ENCODE results near the gene ZNF653. TPM values are rescaled to one million over a fixed set of nuclear protein-coding genes. Genes with fewer than 3 reads are reported as not detected.

Gene ZNF653
- total and polyA plus RNA-seq, 9 of the 15 experiments (the other 6 are each of a cell fraction or from before 2014, with no cell fraction given) = 1.6 to 8.0 (median 4.2) TPM; not detected in 2

GRCh38 chr19:11535792-11536595 is 30.4 kb upstream of the ZNF653 start (continued):
- TF ChIP-seq CTCFL (IDR thresholded peaks at IDR 0.05; ENCODE audit: borderline replicate concordance, insufficient read depth, low read depth, low read length, poor library complexity, severe bottlenecking) = peak; percentile 100
- TF ChIP-seq MCM2 (IDR thresholded peaks at IDR 0.05; ENCODE audit: low read depth) = no peak
- TF ChIP-seq VEZF1 (CRISPR knock-in tag; IDR thresholded peaks at IDR 0.05) = peak; percentile 87
- no peak for TF ChIP-seq SNRNP70 (optimal IDR thresholded peaks at IDR 0.05; ENCODE audit: low read depth, low read length)
- no peak for TF ChIP-seq HNRNPUL1 (IDR thresholded peaks at IDR 0.05; ENCODE audit: low read length)
- TF ChIP-seq ARID3A (IDR thresholded peaks at IDR 0.05; ENCODE audit: borderline replicate concordance, low read depth, low read length) = no peak
- peak; percentile 81; the same call in 1 of the 2 replicates for TF ChIP-seq MYC (IDR thresholded peaks at IDR 0.05; ENCODE audit: low read depth, low read length)
- no peak for TF ChIP-seq MYC (CRISPR knock-in tag; IDR thresholded peaks at IDR 0.05; ENCODE audit: borderline replicate concordance, low read depth)
- no peak for TF ChIP-seq ZNF507 (tag; conservative IDR thresholded peaks at IDR 0.05)
- TF ChIP-seq AFF4 (CRISPR knock-in tag; IDR thresholded peaks at IDR 0.05) = no peak
- TF ChIP-seq PTBP1 (IDR thresholded peaks at IDR 0.05; ENCODE audit: low read depth, low read length) = no peak
- peak; percentile 94 for TF ChIP-seq HMGN3 (IDR thresholded peaks at IDR 0.05; ENCODE audit: borderline replicate concordance, extremely low read depth, insufficient read length, low read depth, low read length)
- no peak for TF ChIP-seq RBM39 (optimal IDR thresholded peaks at IDR 0.05; ENCODE audit: low read depth, low read length)
- TF ChIP-seq L3MBTL2 (IDR thresholded peaks at IDR 0.05) = peak; percentile 72
- TF ChIP-seq ZNF311 (CRISPR knock-in tag; IDR thresholded peaks at IDR 0.05) = 0 out of 2 replicates have a peak, but pooled peaks have one; percentile 31
- TF ChIP-seq ZNF165 (CRISPR knock-in tag; IDR thresholded peaks at IDR 0.05; ENCODE audit: borderline replicate concordance) = no peak
- peak in 1 of 2 experiments; percentile 89; a peak in 3 of 4 replicates for TF ChIP-seq SRF (CRISPR knock-in tag; IDR thresholded peaks at IDR 0.05)
- TF ChIP-seq POLR2A (conservative IDR thresholded peaks at IDR 0.05) = peak; percentile 72
- TF ChIP-seq NCOA6 (IDR thresholded peaks at IDR 0.05) = no peak

All from K562 (cell line).